Kidney tubule cell (primary cell): Measurements from ENCODE around the gene RPS6KB2.

Experiments used
- DNase-seq: peaks from one replicate; pipeline ENCODE4 v3.0.0-alpha.2; 2018; ENCODE audit warnings: low spot score

Gene RPS6KB2

GRCh38 chr11:67429722-67430121 lies 1.4 kb downstream of the RPS6KB2 start:
- no peak for DNase-seq

GRCh38 chr11:67431346-67432249 lies 3.3 kb downstream of the RPS6KB2 start:
- DNase-seq, result no peak

GRCh38 chr11:67432655-67433349 lies 4.5 kb downstream of the RPS6KB2 start:
- no peak for DNase-seq

- no peak for DNase-seq
Measured at GRCh38 chr11:67433536-67434394, 5.5 kb downstream of the RPS6KB2 start.

- no peak for DNase-seq
Measured at GRCh38 chr11:67434395-67434881, 6.1 kb downstream of the RPS6KB2 start.

GRCh38 chr11:67435031-67435726 lies 6.9 kb downstream of the RPS6KB2 start:
- no peak for DNase-seq

GRCh38 chr11:67435727-67436458 lies 7.6 kb downstream of the RPS6KB2 start:
- no peak for DNase-seq

- DNase-seq, result no peak
Measured at GRCh38 chr11:67436459-67437081, 8.3 kb downstream of the RPS6KB2 start.

- no peak for DNase-seq
Measured at GRCh38 chr11:67437082-67437808, 9.0 kb downstream of the RPS6KB2 start, which contains the start of gene PTPRCAP. PTPRCAP (minus strand) TSS chr11:67437682; CDS start chr11:67437619, 63 bp downstream.

- DNase-seq, result no peak
Measured at GRCh38 chr11:67437809-67438157, 9.5 kb downstream of the RPS6KB2 start.

- no peak for DNase-seq
Measured at GRCh38 chr11:67438158-67438902, 10.0 kb downstream of the RPS6KB2 start.

GRCh38 chr11:67439321-67440228 lies 11.3 kb downstream of the RPS6KB2 start:
- DNase-seq, result peak; percentile 43

- DNase-seq, result no peak
Measured at GRCh38 chr11:67440229-67441097, 12.2 kb downstream of the RPS6KB2 start.

GRCh38 chr11:67441098-67441563 lies 12.8 kb downstream of the RPS6KB2 start:
- DNase-seq, result no peak

GRCh38 chr11:67441731-67442351 lies 13.5 kb downstream of the RPS6KB2 start:
- DNase-seq, result no peak
